ENCODE data around the gene FSIP1. TPM values are rescaled to one million over a fixed set of nuclear protein-coding genes. Genes with fewer than 3 reads are reported as not detected.

FSIP1 gene
- polyA plus RNA-seq, 1 experiment = 0.43 TPM

GRCh38 chr15:39669661-39670060 is 113.0 kb downstream of the FSIP1 start:
- CTCF ChIA-PET = interaction anchor here (1.2 to 1.3 kb wide), 2 partner anchors 17 to 88 kb away, joined by 3 read pairs; no protein-coding TSS in a partner anchor
- Histone ChIP-seq H3K4me3 (ENCODE audit: low read depth, low read length) (no peak overlapping the region), H3K9me3 (ENCODE audit: control insufficient read depth, insufficient read depth, low read length) (no peaks in the 10 kb centered on the region), H3K27me3 (ENCODE audit: control insufficient read depth, insufficient read depth, low read length) (no peaks in the 10 kb centered on the region), H3K27ac (ENCODE audit: low read depth, low read length) (no peak overlapping the region)
- POLR2A ChIA-PET = no interaction called here
- no peak for TF ChIP-seq CTCF (IDR thresholded peaks at IDR 0.05; ENCODE audit: low read depth, low read length)
- DNase-seq (ENCODE audit: low read depth, low spot score) = no peak

GRCh38 chr15:39669241-39669640 is 113.4 kb downstream of the FSIP1 start:
- H3K9me3 ChIP-seq (ENCODE audit: control insufficient read depth, insufficient read depth, low read length) = no peaks in the 10 kb centered on the region
- H3K4me3 ChIP-seq (ENCODE audit: low read depth, low read length) = no peak overlapping the region
- TF ChIP-seq CTCF (IDR thresholded peaks at IDR 0.05; ENCODE audit: low read depth, low read length) = no peak
- no peak overlapping the region for H3K27ac ChIP-seq (ENCODE audit: low read depth, low read length)
- H3K27me3 ChIP-seq (ENCODE audit: control insufficient read depth, insufficient read depth, low read length) = no peaks in the 10 kb centered on the region
- ChIA-PET CTCF (interaction anchor here (1.2 to 1.3 kb wide), 2 partner anchors 17 to 88 kb away, joined by 3 read pairs; no protein-coding TSS in a partner anchor), POLR2A (no interaction called here)
- DNase-seq (ENCODE audit: low read depth, low spot score) = no peak

GRCh38 chr15:39668457-39668856 is 114.2 kb downstream of the FSIP1 start:
- ChIA-PET CTCF (interaction anchor here (1.2 kb wide), 1 partner anchor 89 kb away, joined by 3 read pairs; no protein-coding TSS in a partner anchor), POLR2A (no interaction called here)
- DNase-seq (ENCODE audit: low read depth, low spot score) = no peak
- Histone ChIP-seq H3K9me3 (ENCODE audit: control insufficient read depth, insufficient read depth, low read length) (no peaks in the 10 kb centered on the region), H3K4me3 (ENCODE audit: low read depth, low read length) (no peak overlapping the region), H3K27me3 (ENCODE audit: control insufficient read depth, insufficient read depth, low read length) (no peaks in the 10 kb centered on the region), H3K27ac (ENCODE audit: low read depth, low read length) (no peak overlapping the region)
- no peak for TF ChIP-seq CTCF (IDR thresholded peaks at IDR 0.05; ENCODE audit: low read depth, low read length)

GRCh38 chr15:39667382-39668127 is 115.1 kb downstream of the FSIP1 start:
- Histone ChIP-seq H3K9me3 (ENCODE audit: control insufficient read depth, insufficient read depth, low read length) (no peaks in the 10 kb centered on the region), H3K27ac (ENCODE audit: low read depth, low read length) (no peak overlapping the region), H3K4me3 (ENCODE audit: low read depth, low read length) (no peak overlapping the region), H3K27me3 (ENCODE audit: control insufficient read depth, insufficient read depth, low read length) (no peaks in the 10 kb centered on the region)
- no peak for TF ChIP-seq CTCF (IDR thresholded peaks at IDR 0.05; ENCODE audit: low read depth, low read length)
- ChIA-PET POLR2A (no interaction called here), CTCF (interaction anchor here (0.9 kb wide), 1 partner anchor 89 kb away, joined by 3 read pairs; no protein-coding TSS in a partner anchor)
- no peak for DNase-seq (ENCODE audit: low read depth, low spot score)

- TF ChIP-seq CTCF (IDR thresholded peaks at IDR 0.05; ENCODE audit: low read depth, low read length) = no peak
- Histone ChIP-seq H3K27me3 (ENCODE audit: control insufficient read depth, insufficient read depth, low read length) (no peaks in the 10 kb centered on the region), H3K9me3 (ENCODE audit: control insufficient read depth, insufficient read depth, low read length) (no peaks in the 10 kb centered on the region), H3K4me3 (ENCODE audit: low read depth, low read length) (no peak overlapping the region), H3K27ac (ENCODE audit: low read depth, low read length) (no peak overlapping the region)
- POLR2A ChIA-PET = no interaction called here
- peak; percentile 38 for DNase-seq (ENCODE audit: low read depth, low spot score)
- CTCF ChIA-PET = interaction anchor here (0.9 kb wide), 1 partner anchor 90 kb away, joined by 3 read pairs; no protein-coding TSS in a partner anchor
Observed at GRCh38 chr15:39666677-39667076, 116.0 kb downstream of the FSIP1 start.

All from AG04450 (cell line).